AG10803 (cell line): ENCODE data around the gene NUAK1.
A peak's percentile ranks its signal among the peaks of the same experiment; 100 is the strongest.

Source experiments
- DNase-seq: peaks from one replicate; pipeline ENCODE4 v3.0.0; 2010; ENCODE audit warnings: low read depth
- H3K4me3 ChIP-seq: 2 replicates; pipeline ENCODE4 v1.5.1; 2011; ENCODE audit warnings: mild to moderate bottlenecking, low read length, control low read depth
- CTCF ChIP-seq: conservative IDR thresholded peaks from 2 replicates; pipeline ENCODE4 v1.5.1; 2011; ENCODE audit warnings: mild to moderate bottlenecking, low read length, control low read depth, inconsistent platforms

NUAK1 gene

GRCh38 chr12:106033161-106033675, 105.5 kb downstream of the NUAK1 start:
- no peak overlapping the region for H3K4me3 ChIP-seq
- no peak for TF ChIP-seq CTCF
- no peak for DNase-seq

GRCh38 chr12:106032623-106032925, 106.2 kb downstream of the NUAK1 start:
- no peak for TF ChIP-seq CTCF
- no peak overlapping the region for H3K4me3 ChIP-seq
- peak; percentile 19 for DNase-seq

GRCh38 chr12:106031761-106032622, 106.8 kb downstream of the NUAK1 start:
- H3K4me3 ChIP-seq = no peak overlapping the region
- TF ChIP-seq CTCF = no peak; the same call in 1 of the 2 replicates
- DNase-seq = no peak

GRCh38 chr12:106030210-106031071, 108.3 kb downstream of the NUAK1 start:
- DNase-seq = peak; percentile 96
- peak overlapping the region; percentile 12 for H3K4me3 ChIP-seq
- no peak for TF ChIP-seq CTCF

- TF ChIP-seq CTCF = no peak
- H3K4me3 ChIP-seq = no peak overlapping the region
- DNase-seq = no peak
These were observed 109.2 kb downstream of the NUAK1 start for GRCh38 chr12:106029532-106029931.

GRCh38 chr12:106027911-106028310, 110.8 kb downstream of the NUAK1 start:
- H3K4me3 ChIP-seq = no peak overlapping the region
- no peak for DNase-seq
- no peak for TF ChIP-seq CTCF
